Body of pancreas (tissue), 4 donors: ENCODE measurements around the gene TRIM46. TPM values are rescaled to one million over a fixed set of nuclear protein-coding genes. Genes with fewer than 3 reads are reported as not detected.
"Not testable (repeated sequence)": the region's sequence is repeated elsewhere in the genome, so short reads cannot be mapped to it uniquely, and the experiment has no call there.

Source experiments
- ATAC-seq: fragments of 150-250 bp; one replicate; pipeline ENCODE4 v1.9.1; 2016
- DNase-seq, 4 donors: peaks; one replicate each; pipeline ENCODE4 v3.0.0-alpha.2; 2019
- H3K27ac ChIP-seq, 4 donors: fragments of 200-600 bp; sonication (generic); 1 replicate in 3 of 4; 2 replicates in 1 of 4; pipeline versions ENCODE4 v1.5.1 to v1.6.1; 2016 to 2019; ENCODE audit warnings: mild to moderate bottlenecking in 1 of 4, mixed read lengths in 1 of 4, moderate library complexity in 1 of 4
- H3K27me3 ChIP-seq, 2 donors: fragments of 200-600 bp; sonication (generic); one replicate each; pipeline ENCODE4 v1.6.0; 2016; ENCODE audit warnings: mild to moderate bottlenecking in 1 of 2
- H3K36me3 ChIP-seq, 2 donors: fragments of 200-600 bp; sonication (generic); replicated peaks in 1 of 2; 2 replicates each; pipeline ENCODE4 v1.5.1; 2016; ENCODE audit warnings: low read depth in 2 of 2; ENCODE audit not compliant: insufficient read depth in 1 of 2
- H3K4me1 ChIP-seq: fragments of 200-600 bp; sonication (generic); one replicate; pipeline ENCODE4 v1.6.0; 2016
- H3K4me3 ChIP-seq, 2 donors: fragments of 200-600 bp; sonication (generic); 1 replicate in 1 of 2; 2 replicates in 1 of 2; pipeline ENCODE4 v1.5.1; 2016 to 2019
- H3K9me3 ChIP-seq, 3 donors: fragments of 200-600 bp; sonication (generic); 1 replicate in 2 of 3; 2 replicates in 1 of 3; pipeline ENCODE4 v1.5.1; 2016
- WGBS, 2 donors: methylation state at CpG; one replicate each; pipeline ENCODE4 v1.1.5; 2017; 5-methylcytosine and 5-hydroxymethylcytosine counted together
- intact Hi-C: fragments of 100-400 bp; cut with DNase I; formaldehyde crosslinking; loops from one replicate; pipeline ENCODE4 v1.15.1; 2023
- microRNA counts, 2 donors: library from miRNA; unstranded; fragments of <30 nt; microRNA quantifications; one replicate each; lab custom pipeline; 2017
- small RNA-seq: library from RNA; depleted of rRNA; stranded (forward); fragments of <200 nt; gene quantifications from one replicate; pipeline ENCODE3, GENCODE V24; 2016
- total RNA-seq, 2 donors: library from RNA; depleted of rRNA; stranded (reverse); fragments of >200 nt; gene quantifications; one replicate each; pipeline ENCODE4 v1.1.0, GENCODE V29; 2016

TRIM46 gene
- total RNA-seq, 2 donors from 2014 or later = 0.26 TPM; not detected in 1

GRCh38 chr1:155233502-155233901 lies 59.9 kb downstream of the TRIM46 start:
- H3K27me3 ChIP-seq, H3K36me3 ChIP-seq, DNase-seq, ATAC-seq, intact Hi-C loops, H3K27ac ChIP-seq, H3K9me3 ChIP-seq, H3K4me3 ChIP-seq: not testable (repeated sequence)
- peaks cover 10% of the 10 kb centered on the region for H3K4me1 ChIP-seq
- 93% methylated on average over 2 of the region's 5 CpGs; no CpG with 5 or more reads in 1 of the 2 donors for WGBS, 2 donors

MicroRNAs within 50 kb of the gene (microRNA counts, 767-probe panel; counts per million panel counts)
- 0 to 736 counts per million in 2 donors for microRNA hsa-miR-92b-3p (lab: Ali Mortazavi, UCI)

Small RNA genes lying within 50 kb of the gene (small RNA-seq; reads per million reads assigned to genes)
- not detected for gene HMGN2P18

Other genes with a start within 250 kb of the TRIM46 start
- gene PMVK, start 237.1 kb upstream of the TRIM46 start, total RNA-seq = 10 to 100 TPM in 1 of 2 donors, 1 to 10 TPM in 1; 7.0 to 18.5 TPM
- 10 to 100 TPM; 26.0 to 60.7 TPM for gene PBXIP1, start 217.8 kb upstream of the TRIM46 start, total RNA-seq
- 10 to 100 TPM; 10.9 to 15.2 TPM for gene PYGO2, start 212.1 kb upstream of the TRIM46 start, total RNA-seq
- gene SHC1, start 203.1 kb upstream of the TRIM46 start, total RNA-seq = 10 to 100 TPM; 38.1 to 45.5 TPM
- 10 to 100 TPM; 15.6 to 29.0 TPM for gene CKS1B, start 199.2 kb upstream of the TRIM46 start, total RNA-seq
- 10 to 100 TPM; 10.1 to 51.4 TPM for gene FLAD1, start 190.5 kb upstream of the TRIM46 start, total RNA-seq
- gene LENEP, start 180.3 kb upstream of the TRIM46 start, total RNA-seq = not detected
- gene ZBTB7B, start 171.0 kb upstream of the TRIM46 start, total RNA-seq = 10 to 100 TPM; 30.1 to 34.3 TPM
- gene DCST2, start 140.1 kb upstream of the TRIM46 start, total RNA-seq = 1 to 10 TPM in 1 of 2 donors, under 1 TPM in 1; 0.33 to 1.8 TPM
- not detected for gene DCST1, start 140.0 kb upstream of the TRIM46 start, total RNA-seq
- gene ADAM15, start 122.5 kb upstream of the TRIM46 start, total RNA-seq = 10 to 100 TPM; 37.2 to 48.5 TPM
- 1 to 10 TPM; 4.7 to 5.6 TPM for gene EFNA4, start 110.1 kb upstream of the TRIM46 start, total RNA-seq
- 1 to 10 TPM in 1 of 2 donors, not detected in 1; 1.8 TPM for gene EFNA3, start 95.0 kb upstream of the TRIM46 start, total RNA-seq
- 10 to 100 TPM; 10.5 to 20.2 TPM for gene EFNA1, start 46.0 kb upstream of the TRIM46 start, total RNA-seq
- 10 to 100 TPM; 13.7 to 25.7 TPM for gene SLC50A1, start 38.0 kb upstream of the TRIM46 start, total RNA-seq
- gene DPM3, start 33.3 kb upstream of the TRIM46 start, total RNA-seq = 100 to 1,000 TPM in 1 of 2 donors, 1 to 10 TPM in 1; 6.2 to 106 TPM
- 10 to 100 TPM; 46.4 to 71.5 TPM for gene KRTCAP2, start 545 bp upstream of the TRIM46 start, total RNA-seq
- gene THBS3, start 34.0 kb downstream of the TRIM46 start, total RNA-seq = 10 to 100 TPM; 15.0 to 21.1 TPM
- 10 to 100 TPM in 1 of 2 donors, 1 to 10 TPM in 1; 5.9 to 16.3 TPM for gene MTX1, start 34.8 kb downstream of the TRIM46 start, total RNA-seq
- 10 to 100 TPM in 1 of 2 donors, 1 to 10 TPM in 1; 6.2 to 12.2 TPM for gene ENTREP3, start 81.6 kb downstream of the TRIM46 start, total RNA-seq
- gene SCAMP3, start 88.5 kb downstream of the TRIM46 start, total RNA-seq = 10 to 100 TPM; 36.8 to 38.9 TPM
- gene CLK2, start 99.7 kb downstream of the TRIM46 start, total RNA-seq = 10 to 100 TPM; 36.6 to 40.7 TPM
- gene HCN3, start 103.6 kb downstream of the TRIM46 start, total RNA-seq = 1 to 10 TPM; 1.3 to 2.9 TPM
- gene PKLR, start 127.6 kb downstream of the TRIM46 start, total RNA-seq = not detected
- 10 to 100 TPM; 59.7 to 94.3 TPM for gene FDPS, start 135.0 kb downstream of the TRIM46 start, total RNA-seq
- 10 to 100 TPM; 19.4 to 21.3 TPM for gene RUSC1, start 147.0 kb downstream of the TRIM46 start, total RNA-seq